ENCODE measurements around the gene TMEM126B.
"Not testable (repeated sequence)": the region's sequence is repeated elsewhere in the genome, so short reads cannot be mapped to it uniquely, and the experiment has no call there.

Gene TMEM126B

DNA sequence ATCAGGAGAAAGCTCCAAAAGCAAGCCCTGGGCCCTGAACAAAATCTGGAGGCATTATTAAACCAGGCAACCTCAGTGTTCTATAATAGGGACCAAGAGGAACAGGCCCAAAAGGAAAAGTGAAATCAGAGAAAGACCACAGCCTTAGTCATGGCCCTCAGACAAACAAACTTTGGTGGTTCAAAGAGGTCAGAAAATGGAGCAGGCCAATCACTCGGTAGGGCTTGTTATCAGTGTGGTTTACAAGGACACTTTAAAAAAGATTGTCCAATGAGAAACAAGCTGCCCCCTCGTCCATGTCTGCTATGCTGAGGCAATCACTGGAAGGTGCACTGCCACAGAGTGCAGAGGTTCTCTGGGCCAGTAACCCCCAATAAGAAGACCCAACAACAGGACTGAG lies 19.1 kb upstream of the TMEM126B start:
- not testable (repeated sequence) for H3K27me3 ChIP-seq (ENCODE audit: control insufficient read depth, insufficient read depth, low read length); H3K36me3 ChIP-seq (ENCODE audit: control insufficient read depth, insufficient read depth, low read length); H3K9me3 ChIP-seq (ENCODE audit: control insufficient read depth, insufficient read depth, low read length); H3K4me1 ChIP-seq (ENCODE audit: control insufficient read depth, insufficient read depth, low read length); H3K4me3 ChIP-seq (ENCODE audit: low read depth, low read length); H3K9ac ChIP-seq (ENCODE audit: low read depth, low read length)

DNA sequence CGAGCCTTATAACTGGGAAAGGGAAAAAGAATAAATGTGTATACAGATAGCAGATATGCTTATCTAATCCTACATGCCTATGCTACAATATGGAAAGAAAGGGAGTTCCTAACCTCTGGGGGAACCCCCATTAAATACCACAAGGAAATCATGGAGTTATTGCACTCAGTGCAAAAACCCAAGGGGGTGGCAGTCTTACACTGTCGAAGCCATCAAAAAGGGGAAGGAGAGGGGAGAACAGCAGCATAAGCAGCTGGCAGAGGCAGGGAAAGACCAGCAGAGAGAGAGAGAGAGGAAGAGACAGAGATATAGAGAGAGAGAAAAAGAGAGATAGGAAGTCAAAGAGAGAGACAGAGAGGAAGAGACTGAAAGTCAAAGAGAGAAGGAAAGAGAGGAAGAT lies 16.8 kb upstream of the TMEM126B start:
- H3K4me1 ChIP-seq (ENCODE audit: control insufficient read depth, insufficient read depth, low read length); H3K9me3 ChIP-seq (ENCODE audit: control insufficient read depth, insufficient read depth, low read length); H3K36me3 ChIP-seq (ENCODE audit: control insufficient read depth, insufficient read depth, low read length); H3K9ac ChIP-seq (ENCODE audit: low read depth, low read length); H3K4me3 ChIP-seq (ENCODE audit: low read depth, low read length); H3K27me3 ChIP-seq (ENCODE audit: control insufficient read depth, insufficient read depth, low read length): not testable (repeated sequence)

DNA sequence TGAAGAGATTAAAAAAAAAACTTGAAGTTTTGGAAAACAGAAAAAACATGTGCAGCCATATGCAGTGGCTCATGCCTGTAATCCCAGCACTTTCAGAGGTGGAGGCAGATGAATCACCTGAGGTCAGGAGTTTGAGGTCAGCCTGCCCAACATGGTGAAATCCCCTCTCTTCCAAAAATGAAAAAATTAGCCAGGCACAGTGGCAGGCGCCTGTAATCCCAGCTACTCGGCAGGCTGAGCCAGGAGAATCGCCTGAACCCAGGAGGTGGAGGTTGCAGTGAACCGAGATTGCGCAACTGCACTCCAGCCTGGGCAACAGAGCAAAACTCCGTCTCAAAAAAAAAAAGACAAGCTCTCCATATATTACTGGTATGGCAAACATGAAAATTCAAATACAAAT lies 8.9 kb upstream of the TMEM126B start:
- no peaks in the 10 kb centered on the region for H3K9me3 ChIP-seq (ENCODE audit: control insufficient read depth, insufficient read depth, low read length)
- no peak overlapping the region for H3K9ac ChIP-seq (ENCODE audit: low read depth, low read length)
- no peaks in the 10 kb centered on the region for H3K36me3 ChIP-seq (ENCODE audit: control insufficient read depth, insufficient read depth, low read length)
- H3K27me3 ChIP-seq (ENCODE audit: control insufficient read depth, insufficient read depth, low read length) = no peaks in the 10 kb centered on the region
- H3K4me3 ChIP-seq (ENCODE audit: low read depth, low read length) = no peak overlapping the region
- no peaks in the 10 kb centered on the region for H3K4me1 ChIP-seq (ENCODE audit: control insufficient read depth, insufficient read depth, low read length)

DNA sequence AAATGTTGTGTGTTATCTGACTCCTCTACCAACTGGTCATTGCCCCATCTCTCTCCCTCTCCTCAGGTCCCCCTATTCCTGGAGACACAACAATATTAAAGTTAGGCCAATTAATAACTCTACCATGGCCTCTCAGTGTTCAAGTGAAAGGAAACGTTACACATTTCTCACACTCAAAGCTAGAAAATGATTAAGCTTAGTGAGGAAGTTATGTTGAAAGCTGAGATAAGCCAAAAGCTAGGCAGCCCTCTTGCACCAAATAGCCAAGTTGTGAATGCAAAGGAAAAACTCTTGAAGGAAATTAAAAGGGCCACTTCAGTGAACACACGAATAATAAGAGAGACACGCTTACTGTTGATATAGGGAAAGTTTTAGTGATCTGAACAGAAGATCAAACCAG lies 8.1 kb upstream of the TMEM126B start:
- Histone ChIP-seq H3K27me3 (ENCODE audit: control insufficient read depth, insufficient read depth, low read length) (no peaks in the 10 kb centered on the region), H3K9me3 (ENCODE audit: control insufficient read depth, insufficient read depth, low read length) (no peaks in the 10 kb centered on the region), H3K9ac (ENCODE audit: low read depth, low read length) (no peak overlapping the region), H3K4me3 (ENCODE audit: low read depth, low read length) (no peak overlapping the region), H3K36me3 (ENCODE audit: control insufficient read depth, insufficient read depth, low read length) (no peaks in the 10 kb centered on the region), H3K4me1 (ENCODE audit: control insufficient read depth, insufficient read depth, low read length) (no peaks in the 10 kb centered on the region)

DNA sequence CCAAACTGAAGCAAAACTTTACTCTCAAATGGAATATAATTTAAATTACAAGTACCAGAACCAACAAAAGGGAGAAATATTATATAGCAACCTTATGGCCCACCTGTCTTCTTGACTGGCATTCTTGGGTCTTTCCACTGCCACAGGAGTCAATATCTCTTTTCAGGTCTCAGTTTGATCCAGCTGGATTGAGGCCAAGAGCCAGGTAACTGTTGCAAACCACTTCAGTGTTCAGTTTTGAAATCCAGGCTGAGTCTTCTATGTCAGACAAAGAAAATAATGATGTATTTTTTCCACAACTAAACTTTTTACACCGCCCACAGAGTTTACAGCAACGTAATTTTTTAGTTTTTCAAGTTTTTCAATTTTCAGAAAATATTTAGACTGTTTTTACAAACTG lies 1.9 kb upstream of the TMEM126B start:
- no peak overlapping the region for H3K9ac ChIP-seq (ENCODE audit: low read depth, low read length)
- H3K9me3 ChIP-seq (ENCODE audit: control insufficient read depth, insufficient read depth, low read length) = no peaks in the 10 kb centered on the region
- no peaks in the 10 kb centered on the region for H3K27me3 ChIP-seq (ENCODE audit: control insufficient read depth, insufficient read depth, low read length)
- H3K4me3 ChIP-seq (ENCODE audit: low read depth, low read length) = peak overlapping the region; percentile 72
- H3K36me3 ChIP-seq (ENCODE audit: control insufficient read depth, insufficient read depth, low read length) = no peaks in the 10 kb centered on the region
- H3K4me1 ChIP-seq (ENCODE audit: control insufficient read depth, insufficient read depth, low read length) = peaks cover 4% of the 10 kb centered on the region

DNA sequence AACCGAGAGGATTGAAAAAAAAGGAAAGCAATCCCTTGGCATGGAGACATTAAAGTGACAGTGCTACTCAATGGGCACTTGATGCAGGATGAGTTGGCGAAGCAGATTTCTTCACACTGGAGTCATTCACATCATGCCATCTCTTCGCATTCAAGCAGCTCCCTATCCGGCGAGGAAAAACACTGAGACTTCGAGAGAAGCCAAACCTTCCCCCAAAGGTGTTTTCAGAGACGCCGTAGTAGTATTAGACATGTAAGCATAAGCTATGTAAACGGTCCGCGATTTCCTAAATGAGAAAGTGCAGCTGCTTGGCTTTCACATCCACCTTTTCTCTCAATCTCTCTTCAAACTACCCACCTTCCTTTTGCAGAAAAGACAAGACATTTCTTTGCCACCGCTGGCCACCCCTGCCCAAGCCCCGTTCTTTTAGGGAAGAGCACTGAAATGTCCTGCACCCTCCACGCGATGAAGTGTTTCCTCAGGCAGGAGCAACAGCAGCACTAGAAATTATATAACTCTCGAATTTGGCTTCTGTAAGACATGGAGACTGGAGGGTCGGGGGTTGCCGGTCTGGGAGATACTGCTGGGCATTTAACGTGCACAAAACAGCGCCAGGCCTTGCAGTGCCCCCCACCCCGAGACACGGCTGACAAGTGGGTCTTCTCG lies 928 bp upstream of the TMEM126B start, which contains the start of gene DLG2:
TSS of gene DLG2 (minus strand) at position 13 of the 666 bp plus-strand sequence.
- Histone ChIP-seq H3K27me3 (ENCODE audit: control insufficient read depth, insufficient read depth, low read length) (no peaks in the 10 kb centered on the region), H3K9ac (ENCODE audit: low read depth, low read length) (peak within 1 kb of the TSS; percentile 71), H3K4me3 (ENCODE audit: low read depth, low read length) (peak within 1 kb of the TSS; percentile 72), H3K9me3 (ENCODE audit: control insufficient read depth, insufficient read depth, low read length) (no peaks in the 10 kb centered on the region), H3K4me1 (ENCODE audit: control insufficient read depth, insufficient read depth, low read length) (peaks cover 4% of the 10 kb centered on the region), H3K36me3 (ENCODE audit: control insufficient read depth, insufficient read depth, low read length) (no peaks in the 10 kb centered on the region)

DNA sequence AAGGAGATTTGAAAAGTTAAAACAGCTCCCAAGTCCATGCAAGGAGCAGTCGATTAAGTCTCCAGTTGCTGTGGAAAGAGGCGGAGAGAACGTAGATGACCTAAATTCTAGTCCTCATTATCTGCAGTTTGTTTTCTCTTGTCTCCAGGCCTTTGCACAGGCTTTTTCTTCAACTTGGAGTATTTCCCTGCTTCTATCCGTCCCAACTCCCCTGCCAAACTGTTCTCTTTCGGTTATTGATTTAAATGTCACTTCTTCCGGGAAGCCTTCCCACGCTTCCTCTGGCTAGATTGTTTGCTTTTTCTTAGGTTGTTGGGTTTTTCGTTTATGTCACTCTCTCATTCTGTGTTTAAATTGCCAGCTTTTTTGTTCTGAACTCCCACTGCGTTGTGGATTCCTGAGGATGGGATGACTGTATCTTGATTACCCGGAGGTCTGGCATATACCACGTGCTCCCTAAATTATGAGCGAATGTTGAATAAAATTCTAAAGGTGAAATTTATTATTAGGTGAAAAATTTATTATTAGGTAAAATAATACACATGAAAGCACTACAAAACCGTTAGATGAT lies 463 bp downstream of the TMEM126B start:
- Histone ChIP-seq H3K9ac (ENCODE audit: low read depth, low read length) (peak overlapping the region; percentile 80), H3K27me3 (ENCODE audit: control insufficient read depth, insufficient read depth, low read length) (no peaks in the 10 kb centered on the region), H3K4me3 (ENCODE audit: low read depth, low read length) (peak overlapping the region; percentile 72), H3K36me3 (ENCODE audit: control insufficient read depth, insufficient read depth, low read length) (no peaks in the 10 kb centered on the region), H3K9me3 (ENCODE audit: control insufficient read depth, insufficient read depth, low read length) (no peaks in the 10 kb centered on the region), H3K4me1 (ENCODE audit: control insufficient read depth, insufficient read depth, low read length) (peaks cover 4% of the 10 kb centered on the region)

DNA sequence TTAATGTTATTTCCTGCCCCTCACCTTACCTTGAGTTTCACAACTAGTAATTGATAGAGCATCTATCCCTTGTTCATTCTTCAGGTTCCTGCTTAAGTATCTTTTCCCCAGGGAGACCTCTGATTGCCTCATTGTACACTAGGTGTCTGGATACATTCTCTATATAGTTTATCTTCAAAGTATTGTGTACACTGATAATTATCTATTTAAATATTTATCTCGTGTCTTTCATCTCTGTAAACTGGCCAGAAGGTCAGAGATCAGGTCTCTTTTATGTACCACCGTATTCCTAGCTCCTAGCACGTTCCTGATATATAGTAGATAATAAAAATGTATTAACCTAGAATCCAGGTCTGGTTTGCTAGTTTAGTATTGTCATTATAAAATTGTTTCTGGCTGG lies 6.4 kb downstream of the TMEM126B start:
- no peaks in the 10 kb centered on the region for H3K9me3 ChIP-seq (ENCODE audit: control insufficient read depth, insufficient read depth, low read length)
- no peak overlapping the region for H3K4me3 ChIP-seq (ENCODE audit: low read depth, low read length)
- H3K36me3 ChIP-seq (ENCODE audit: control insufficient read depth, insufficient read depth, low read length) = peaks cover 5% of the 10 kb centered on the region
- H3K4me1 ChIP-seq (ENCODE audit: control insufficient read depth, insufficient read depth, low read length) = peaks cover 2% of the 10 kb centered on the region
- H3K9ac ChIP-seq (ENCODE audit: low read depth, low read length) = no peak overlapping the region
- H3K27me3 ChIP-seq (ENCODE audit: control insufficient read depth, insufficient read depth, low read length) = no peaks in the 10 kb centered on the region

DNA sequence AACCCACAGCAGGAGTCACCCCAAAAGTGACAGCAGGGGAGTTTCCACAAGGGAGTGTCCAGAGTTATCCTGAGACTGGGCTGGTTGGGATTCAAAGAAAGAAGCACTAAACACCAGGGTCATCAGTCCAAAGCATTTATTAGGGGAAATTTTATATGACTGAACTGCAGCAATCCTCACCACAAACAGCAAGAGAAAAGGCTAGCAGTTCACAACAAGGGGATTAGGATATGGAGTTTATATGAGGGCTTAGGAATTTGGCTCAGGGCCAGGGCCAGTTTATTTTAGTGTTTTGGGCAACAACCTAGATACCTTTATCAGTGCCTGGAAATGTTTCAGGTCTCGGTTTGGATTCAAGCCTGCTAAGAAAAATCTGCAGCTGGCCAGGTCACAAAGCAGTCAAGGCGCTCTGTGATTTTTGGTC lies 14.8 kb downstream of the TMEM126B start:
- H3K4me1 ChIP-seq (ENCODE audit: control insufficient read depth, insufficient read depth, low read length) = no peaks in the 10 kb centered on the region
- H3K4me3 ChIP-seq (ENCODE audit: low read depth, low read length) = no peak overlapping the region
- H3K36me3 ChIP-seq (ENCODE audit: control insufficient read depth, insufficient read depth, low read length) = no peaks in the 10 kb centered on the region
- no peaks in the 10 kb centered on the region for H3K9me3 ChIP-seq (ENCODE audit: control insufficient read depth, insufficient read depth, low read length)
- H3K27me3 ChIP-seq (ENCODE audit: control insufficient read depth, insufficient read depth, low read length) = no peaks in the 10 kb centered on the region
- H3K9ac ChIP-seq (ENCODE audit: low read depth, low read length) = no peak overlapping the region

DNA sequence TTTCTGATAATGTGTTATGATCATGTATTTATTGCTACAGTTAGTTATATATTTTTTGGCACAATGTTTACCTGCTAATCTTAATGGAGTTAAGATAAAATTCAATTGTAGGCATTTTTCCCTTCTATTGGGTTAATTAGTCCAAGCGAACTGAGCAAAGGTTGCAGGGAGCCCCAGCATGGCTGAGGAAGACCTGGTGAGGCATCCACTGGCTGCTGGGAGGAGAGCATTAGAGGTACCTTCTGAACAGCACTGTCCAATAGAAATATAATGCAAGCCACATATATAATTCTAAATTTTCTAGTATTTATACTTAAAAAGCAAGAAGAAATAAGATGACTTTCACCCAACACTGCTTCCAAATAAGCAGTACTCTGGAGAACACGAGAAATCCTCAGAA lies 18.7 kb downstream of the TMEM126B start:
- H3K27me3 ChIP-seq (ENCODE audit: control insufficient read depth, insufficient read depth, low read length) = no peaks in the 10 kb centered on the region
- no peaks in the 10 kb centered on the region for H3K36me3 ChIP-seq (ENCODE audit: control insufficient read depth, insufficient read depth, low read length)
- H3K4me1 ChIP-seq (ENCODE audit: control insufficient read depth, insufficient read depth, low read length) = no peaks in the 10 kb centered on the region
- H3K9me3 ChIP-seq (ENCODE audit: control insufficient read depth, insufficient read depth, low read length) = no peaks in the 10 kb centered on the region
- peak overlapping the region; percentile 68 for H3K4me3 ChIP-seq (ENCODE audit: low read depth, low read length)
- H3K9ac ChIP-seq (ENCODE audit: low read depth, low read length) = peak overlapping the region; percentile 76

DNA sequence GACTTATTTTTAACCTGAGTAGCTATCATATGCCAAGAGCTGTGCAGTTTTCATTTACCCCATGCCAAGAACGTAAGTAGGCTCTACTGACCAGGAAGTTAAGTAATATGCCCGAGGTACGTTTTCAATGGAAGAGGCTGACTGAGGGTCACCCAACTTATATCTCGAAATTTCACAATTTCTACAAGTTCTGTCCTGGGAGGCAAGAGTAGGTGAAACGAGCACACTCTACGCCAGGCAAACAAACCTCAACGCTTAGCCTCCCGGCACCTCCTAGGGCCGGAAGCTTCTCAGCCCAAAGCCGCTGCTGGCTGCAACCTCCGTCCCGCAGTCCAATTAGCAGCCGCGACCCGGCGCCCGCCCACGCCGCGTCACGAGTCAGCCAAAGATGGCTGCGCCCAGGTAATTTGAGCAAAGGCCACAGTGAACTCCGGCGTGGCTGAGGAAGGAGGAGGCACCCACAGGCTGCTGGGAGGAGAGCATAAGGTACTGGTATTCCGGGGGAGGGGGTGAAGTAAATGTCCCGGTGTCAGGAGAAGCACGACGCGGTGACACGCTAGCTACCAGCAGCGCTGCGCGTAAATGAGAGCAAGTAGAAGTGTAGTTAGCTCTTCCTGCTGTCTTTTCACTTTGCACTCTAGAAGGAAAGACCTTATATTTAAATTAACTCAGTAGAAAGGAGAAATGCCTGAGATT lies 19.4 kb downstream of the TMEM126B start, which contains the start of gene TMEM126A:
TSS of gene TMEM126A (plus strand) at position 364 of the 696 bp plus-strand sequence. CDS start 2,289 bp downstream, outside the sequence.
- peak within 1 kb of the TSS; percentile 68 for H3K4me3 ChIP-seq (ENCODE audit: low read depth, low read length)
- H3K4me1 ChIP-seq (ENCODE audit: control insufficient read depth, insufficient read depth, low read length) = no peaks in the 10 kb centered on the region
- H3K36me3 ChIP-seq (ENCODE audit: control insufficient read depth, insufficient read depth, low read length) = no peaks in the 10 kb centered on the region
- peak within 1 kb of the TSS; percentile 76 for H3K9ac ChIP-seq (ENCODE audit: low read depth, low read length)
- H3K27me3 ChIP-seq (ENCODE audit: control insufficient read depth, insufficient read depth, low read length) = no peaks in the 10 kb centered on the region
- H3K9me3 ChIP-seq (ENCODE audit: control insufficient read depth, insufficient read depth, low read length) = no peaks in the 10 kb centered on the region

DNA sequence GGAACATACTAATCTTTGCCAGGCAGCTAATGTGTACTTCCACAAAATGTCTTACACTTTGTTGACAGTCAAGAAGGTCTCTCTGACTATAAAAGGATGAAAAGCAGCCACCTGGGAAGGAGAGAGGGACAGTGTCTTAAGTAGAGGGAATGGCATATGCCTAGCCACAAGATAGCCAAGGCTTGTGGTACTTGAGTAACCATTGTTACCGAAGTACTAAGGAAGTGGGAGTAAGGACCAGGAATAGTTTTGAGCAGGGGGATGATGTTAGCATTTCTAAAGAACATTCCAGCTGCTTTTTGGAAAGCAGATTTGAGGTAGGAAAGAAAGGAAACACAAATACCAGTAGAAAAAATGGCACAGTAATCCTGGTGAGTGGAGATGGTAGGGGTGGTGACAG lies 22.7 kb downstream of the TMEM126B start:
- Histone ChIP-seq H3K36me3 (ENCODE audit: control insufficient read depth, insufficient read depth, low read length) (peaks cover 4% of the 10 kb centered on the region), H3K4me3 (ENCODE audit: low read depth, low read length) (no peak overlapping the region), H3K9ac (ENCODE audit: low read depth, low read length) (no peak overlapping the region), H3K4me1 (ENCODE audit: control insufficient read depth, insufficient read depth, low read length) (no peaks in the 10 kb centered on the region), H3K27me3 (ENCODE audit: control insufficient read depth, insufficient read depth, low read length) (no peaks in the 10 kb centered on the region), H3K9me3 (ENCODE audit: control insufficient read depth, insufficient read depth, low read length) (no peaks in the 10 kb centered on the region)
